Cerebellar nuclear complex (tissue), 1 donor: ENCODE data around the gene RBFOX2.
"Not testable (repeated sequence)": the region's sequence is repeated elsewhere in the genome, so short reads cannot be mapped to it uniquely, and the experiment has no call there.

Source experiments
- DNase-seq, 2 experiments: peaks; one replicate each; lab custom pipeline; 2025; lab: John Stamatoyannopoulos, UW

RBFOX2 gene

GRCh38 chr22:35830305-35830704 lies 198.3 kb downstream of the RBFOX2 start:
- DNase-seq: no peak

DNA sequence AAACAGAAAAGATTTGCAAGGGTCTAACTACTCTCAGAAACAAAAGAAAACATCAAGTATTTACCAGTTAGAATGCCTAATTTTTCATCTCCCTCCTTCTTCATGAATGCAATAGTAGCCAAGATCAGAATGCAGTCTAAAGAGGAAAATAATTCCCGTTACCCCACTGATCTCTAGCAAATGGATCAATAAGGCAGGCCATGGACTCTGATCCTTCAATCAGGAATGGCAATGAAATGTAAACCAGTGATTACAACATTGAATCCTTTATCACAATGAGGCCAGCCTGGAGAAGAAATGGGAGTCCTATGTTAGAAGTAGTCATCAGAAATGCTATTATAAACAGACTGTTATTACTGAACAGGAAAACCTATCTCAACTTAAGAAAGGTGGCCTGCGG lies 204.4 kb downstream of the RBFOX2 start:
- DNase-seq: no peak

- DNase-seq: no peak
Measured at GRCh38 chr22:35821654-35822053, 207.0 kb downstream of the RBFOX2 start.

DNA sequence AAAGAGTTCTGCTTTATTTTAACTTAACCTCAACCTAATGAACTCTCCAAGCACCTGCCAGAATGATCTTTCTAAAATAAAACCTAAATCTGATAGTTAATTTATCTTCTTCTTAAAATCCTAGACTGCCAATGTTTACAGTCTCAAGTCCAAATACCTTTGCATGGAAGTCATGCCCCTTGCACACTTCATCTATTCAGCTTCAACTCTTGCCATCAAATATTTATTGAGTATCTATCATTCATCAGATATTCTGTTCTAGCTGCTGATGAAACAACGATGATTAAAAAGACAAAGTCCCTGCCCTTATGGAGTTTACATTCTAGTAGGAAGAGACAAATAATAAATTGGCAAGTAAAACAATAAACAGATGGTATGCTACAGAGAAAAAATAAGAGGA lies 209.2 kb downstream of the RBFOX2 start:
- DNase-seq: no peak

GRCh38 chr22:35818897-35819296 lies 209.7 kb downstream of the RBFOX2 start:
- DNase-seq: no peak

DNA sequence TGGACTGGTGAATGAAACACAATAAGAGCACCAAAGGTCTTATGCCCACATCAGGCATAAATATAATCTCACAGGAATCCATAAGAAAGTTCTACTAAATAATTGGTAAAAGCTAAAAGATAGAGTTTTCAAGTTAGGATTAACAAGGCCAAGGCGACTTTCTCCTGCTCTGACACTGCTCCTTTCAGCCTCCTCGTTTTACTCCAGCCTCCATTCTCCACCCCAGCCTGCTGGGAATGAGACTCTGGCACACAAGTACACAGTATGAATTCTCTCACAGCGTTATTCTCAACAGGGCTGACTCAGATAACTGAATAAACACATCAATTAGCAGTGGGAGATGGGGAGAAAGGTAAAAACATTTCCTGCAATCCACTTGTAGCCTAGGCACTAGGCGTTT lies 216.0 kb downstream of the RBFOX2 start:
- DNase-seq: no peak

DNA sequence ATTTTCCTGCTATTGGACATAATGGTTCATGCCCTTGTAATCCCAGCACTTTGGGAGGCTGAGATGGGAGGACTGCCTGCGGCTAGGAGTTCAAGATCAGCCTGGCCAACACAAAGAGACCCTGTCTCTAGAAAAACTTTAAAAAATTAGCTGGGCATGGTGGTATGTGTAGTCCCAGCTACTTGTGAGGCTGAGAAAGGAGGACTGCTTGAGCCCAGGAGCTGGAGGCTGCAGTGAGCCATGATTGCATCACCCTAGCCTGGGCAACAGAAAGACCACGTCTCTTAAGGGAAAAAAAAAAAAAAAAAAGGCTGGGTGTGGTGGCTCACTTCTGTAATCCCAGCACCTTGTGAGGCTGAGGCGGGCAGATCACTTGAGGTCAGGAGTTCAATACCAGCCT lies 217.0 kb downstream of the RBFOX2 start:
- no peak for DNase-seq

- DNase-seq: no peak
Measured at GRCh38 chr22:35809816-35810215, 218.8 kb downstream of the RBFOX2 start.

GRCh38 chr22:35808377-35808776 lies 220.2 kb downstream of the RBFOX2 start:
- DNase-seq: no peak

DNA sequence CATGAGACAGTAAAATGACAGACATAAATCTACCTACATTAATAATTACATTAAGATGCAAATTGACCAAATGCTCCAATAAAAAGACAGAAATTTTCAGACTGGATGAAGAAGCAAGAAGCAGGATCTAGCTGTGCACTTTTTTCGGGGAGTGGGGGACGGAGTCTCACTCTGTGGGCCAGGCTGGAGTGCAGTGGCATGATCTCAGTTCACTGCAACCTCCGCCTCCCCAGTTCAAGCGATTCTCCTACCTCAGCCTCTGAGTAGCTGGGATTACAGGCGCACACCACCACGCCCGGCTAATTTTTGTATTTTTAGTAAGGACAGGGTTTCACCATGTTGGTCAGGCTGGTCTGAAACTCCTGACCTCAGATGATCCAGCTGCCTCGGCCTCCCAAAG lies 222.0 kb downstream of the RBFOX2 start:
- DNase-seq: not testable (repeated sequence)

- no peak for DNase-seq
Measured at GRCh38 chr22:35805466-35805865, 223.2 kb downstream of the RBFOX2 start.

DNA sequence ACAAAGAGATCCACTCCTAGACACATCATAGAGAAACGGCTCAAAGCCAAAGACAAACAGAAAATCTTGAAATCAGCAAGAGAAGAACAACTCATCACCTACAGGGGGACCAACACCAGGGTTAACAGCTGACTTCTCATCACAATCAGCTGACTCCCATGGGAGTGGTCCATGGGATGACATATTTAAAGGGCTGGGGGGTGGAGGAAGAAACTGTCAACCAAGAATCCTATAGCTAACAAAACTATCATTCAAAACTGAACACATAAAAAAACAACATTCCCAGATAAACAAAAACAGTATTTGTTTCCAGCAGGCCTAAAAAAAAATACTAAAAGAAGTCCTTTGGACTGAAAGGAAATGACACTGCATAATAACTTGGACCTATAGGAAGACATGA lies 224.2 kb downstream of the RBFOX2 start:
- DNase-seq: no peak

DNA sequence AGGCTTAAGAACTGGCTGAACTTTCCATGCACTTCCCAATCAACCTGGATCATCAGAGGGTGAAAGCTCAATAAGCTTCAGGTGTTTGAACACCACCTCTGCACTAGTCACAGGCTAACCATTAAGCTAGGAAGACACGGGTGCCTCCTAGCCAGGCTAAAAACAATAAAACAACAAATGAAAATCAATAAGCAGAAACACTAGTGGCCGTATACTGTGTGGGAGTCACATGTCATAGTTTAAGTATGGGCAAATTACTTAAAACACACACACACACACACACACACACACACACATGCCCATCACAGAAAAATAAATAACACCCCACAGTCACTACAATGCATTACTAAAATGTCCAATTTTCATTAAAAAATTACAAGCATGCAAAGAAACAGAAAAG lies 225.7 kb downstream of the RBFOX2 start:
- DNase-seq: no peak

DNA sequence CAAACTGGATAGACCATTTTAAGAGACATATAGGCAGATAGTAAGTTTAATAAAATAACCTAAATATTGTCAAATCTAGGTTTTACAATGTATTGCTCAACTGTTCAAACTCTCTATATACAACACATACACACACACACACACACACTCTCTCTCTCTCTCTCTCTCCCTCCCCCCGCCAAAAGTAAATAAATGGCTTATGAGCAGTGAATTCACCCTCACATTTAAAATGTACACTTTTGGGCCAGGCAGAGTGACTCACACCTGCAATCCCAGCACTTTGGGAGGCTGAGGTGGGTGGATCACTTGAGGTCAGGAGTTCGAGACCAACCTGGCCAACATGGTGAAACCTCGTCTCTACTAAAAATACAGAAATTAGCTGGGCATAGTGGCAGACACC lies 227.3 kb downstream of the RBFOX2 start:
- DNase-seq: not testable (repeated sequence)

- no peak for DNase-seq
Measured at GRCh38 chr22:35799150-35799549, 229.5 kb downstream of the RBFOX2 start.

- DNase-seq: no peak
Measured at GRCh38 chr22:35797411-35797810, 231.2 kb downstream of the RBFOX2 start.

DNA sequence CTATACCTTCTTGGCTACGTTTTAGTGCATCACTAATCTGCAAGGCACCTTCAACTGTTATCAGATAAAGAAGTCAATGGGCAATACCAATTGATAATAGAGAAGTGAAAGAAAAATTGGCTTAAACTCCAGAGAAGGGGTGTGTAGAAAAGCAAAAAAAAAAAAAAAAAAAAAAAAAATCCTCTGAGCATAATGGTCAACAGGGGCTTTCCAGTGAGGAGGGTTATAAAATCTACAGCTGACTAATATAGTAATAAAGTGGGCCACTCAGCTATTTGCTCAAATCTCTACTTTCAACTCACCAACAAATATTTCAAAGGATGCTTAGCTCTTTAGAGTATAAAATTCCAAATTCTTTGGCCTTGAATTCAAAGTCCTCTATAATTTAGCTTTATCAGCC lies 233.1 kb downstream of the RBFOX2 start:
- DNase-seq: no peak

DNA sequence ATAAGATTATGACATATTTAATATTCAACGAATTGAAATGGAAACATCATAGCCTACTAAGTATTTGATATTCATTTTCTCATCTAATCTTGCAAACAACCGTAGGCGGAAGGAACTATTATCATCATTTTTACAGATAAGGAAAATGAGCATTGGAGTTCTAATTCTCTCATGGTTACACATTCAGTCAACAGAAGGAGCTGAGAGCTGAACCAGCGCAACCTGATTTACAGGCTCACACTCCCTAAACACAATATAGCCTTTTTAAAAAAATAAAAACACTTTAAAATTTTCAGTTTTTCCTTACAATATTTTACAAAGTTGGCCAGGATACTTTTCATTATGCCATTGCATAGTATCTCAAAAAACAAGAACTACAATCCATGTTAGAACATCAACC lies 236.1 kb downstream of the RBFOX2 start:
- DNase-seq: no peak

GRCh38 chr22:35791788-35792187 lies 236.8 kb downstream of the RBFOX2 start:
- DNase-seq: not testable (repeated sequence)

DNA sequence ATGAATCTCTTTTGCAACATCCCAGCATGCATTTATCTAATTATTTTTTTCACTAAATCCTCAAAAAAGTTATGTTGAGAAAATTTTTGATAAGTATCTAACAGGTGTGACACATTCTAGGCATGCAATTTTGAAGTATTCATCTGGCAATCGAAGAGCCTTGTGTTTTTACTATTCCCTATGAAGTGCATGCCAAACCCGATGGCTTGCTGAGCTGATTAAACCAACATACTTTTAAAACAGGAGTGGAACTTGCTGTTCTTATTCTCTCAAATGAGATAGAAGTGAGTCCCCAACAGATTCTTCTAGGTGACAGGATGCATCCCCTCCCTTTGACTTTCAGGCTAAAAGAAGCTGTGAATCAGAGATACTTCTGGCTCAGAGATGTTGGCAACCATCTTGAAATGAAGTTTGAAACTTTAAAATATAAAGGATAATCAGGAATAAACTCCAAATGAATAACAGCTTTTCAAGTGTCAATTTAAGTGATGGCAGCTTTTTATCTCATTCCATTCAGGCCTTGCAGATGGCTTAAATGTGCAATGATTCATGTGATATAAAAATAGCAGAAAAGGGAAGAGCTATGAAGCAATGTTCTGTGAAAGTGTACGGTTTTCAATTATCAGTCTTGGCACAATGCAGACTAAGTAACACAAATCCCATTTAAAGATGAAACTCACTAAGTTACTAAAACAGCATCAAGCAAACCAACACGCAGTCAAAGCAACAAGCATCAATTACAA lies 243.3 kb downstream of the RBFOX2 start:
- DNase-seq: no peak

DNA sequence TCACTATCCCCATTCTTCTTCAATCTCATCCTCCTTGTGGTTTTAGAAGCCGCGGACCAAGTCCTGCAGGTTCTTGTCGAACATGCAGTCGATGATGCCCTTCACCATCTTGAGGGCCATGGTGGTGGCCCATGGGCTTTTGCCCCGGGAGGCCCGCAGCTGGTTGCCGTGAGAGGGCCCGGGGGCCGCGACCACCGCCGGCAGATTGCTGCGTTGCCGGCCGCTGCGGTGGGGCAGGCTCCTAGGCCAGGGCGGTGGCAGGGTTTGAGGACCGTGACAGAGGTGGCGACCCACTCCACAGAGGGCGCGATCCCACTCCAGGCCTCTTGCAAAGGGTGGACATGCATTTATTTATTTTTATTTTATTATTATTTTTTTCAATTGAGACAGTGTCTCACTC lies 244.0 kb downstream of the RBFOX2 start:
- no peak for DNase-seq

DNA sequence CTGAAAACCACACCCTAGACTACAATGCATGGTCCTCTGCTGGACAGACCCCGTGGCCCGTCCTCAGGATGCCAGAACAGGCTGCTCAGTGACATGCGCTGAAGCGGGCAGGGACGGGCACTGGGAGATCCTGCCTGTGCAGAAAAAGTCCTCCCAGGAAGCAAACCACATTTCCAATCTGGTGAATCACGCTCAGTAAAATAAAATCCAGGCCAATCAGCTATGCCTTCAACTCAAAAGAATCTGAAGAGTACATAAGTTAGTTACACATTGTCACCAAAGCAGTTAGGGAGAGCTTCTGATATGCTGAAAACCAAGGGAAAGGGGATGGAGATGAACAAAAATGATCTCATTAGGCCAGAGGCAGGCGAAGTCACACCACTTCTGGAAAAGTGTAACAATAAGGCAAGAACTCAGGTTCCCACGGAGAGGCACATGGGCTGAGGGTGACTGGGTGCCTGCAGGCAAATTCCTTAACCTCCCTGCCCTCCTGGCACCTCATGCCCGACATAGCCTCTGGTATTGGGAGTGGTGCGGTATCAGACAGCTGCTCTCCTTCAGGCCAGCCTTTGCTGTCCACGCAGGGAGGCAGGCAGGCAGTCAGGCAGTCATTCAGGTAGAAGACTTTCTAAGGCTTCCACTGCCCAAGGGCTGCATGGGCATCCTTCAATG lies 244.5 kb downstream of the RBFOX2 start:
- no peak for DNase-seq

DNA sequence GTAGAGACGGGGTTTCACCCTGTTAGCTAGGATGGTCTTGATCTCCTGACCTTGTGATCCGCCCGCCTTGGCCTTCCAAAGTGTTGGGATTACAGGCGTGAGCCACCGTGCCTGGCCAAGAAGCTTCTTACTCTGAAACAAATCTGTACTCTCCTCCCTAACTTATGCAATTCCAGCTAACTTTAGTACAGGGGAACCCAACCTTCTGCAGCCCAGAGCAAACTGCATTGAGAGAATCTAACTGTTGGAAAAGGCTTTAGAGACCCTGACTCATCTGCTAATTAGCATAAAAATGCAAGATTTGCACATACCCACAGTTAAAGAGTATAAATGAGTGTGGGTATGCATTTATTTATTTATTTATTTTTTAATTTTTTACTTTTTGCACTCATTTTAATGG lies 246.1 kb downstream of the RBFOX2 start:
- DNase-seq: no peak

GRCh38 chr22:35781898-35782297 lies 246.7 kb downstream of the RBFOX2 start:
- DNase-seq: no peak
